ENCODE data around the gene DVL1. TPM values are rescaled to one million over a fixed set of nuclear protein-coding genes. Genes with fewer than 3 reads are reported as not detected.
A peak's percentile ranks its signal among the peaks of the same experiment; 100 is the strongest.

DVL1 gene
- total RNA-seq, 2 experiments from 2014 or later = 33.0 to 34.0 TPM

GRCh38 chr1:1347663-1348419 is 1.4 kb downstream of the DVL1 start:
- Mint-ChIP-seq H3K27ac (peak overlapping the region; percentile 64), H3K9me3 (no peaks in the 10 kb centered on the region), H3K4me3 (peak overlapping the region; percentile 74), H3K27me3 (peaks cover 9% of the 10 kb centered on the region), H3K4me1 (peaks cover 19% of the 10 kb centered on the region), H3K36me3 (ENCODE audit: low read depth) (no peaks in the 10 kb centered on the region)
- DNase-seq = no peak
- ChIA-PET POLR2A (no interaction called here), CTCF (interaction anchor here (0.7 to 2.3 kb wide), 8 partner anchors 21 to 284 kb away, joined by 3 to 9 read pairs (median 4); partner anchors contain the start of gene AURKAIP1)

- peak overlapping the region; percentile 74 for H3K4me3 Mint-ChIP-seq
- ChIA-PET CTCF (interaction anchor here (1.6 to 2.3 kb wide), 3 partner anchors 25 to 225 kb away, joined by 3 to 9 read pairs (median 5); partner anchors contain the start of gene AURKAIP1), POLR2A (no interaction called here)
- H3K27ac Mint-ChIP-seq = no peak overlapping the region
- peaks cover 13% of the 10 kb centered on the region for H3K4me1 Mint-ChIP-seq
- no peaks in the 10 kb centered on the region for H3K36me3 Mint-ChIP-seq (ENCODE audit: low read depth)
- peaks cover 2% of the 10 kb centered on the region for H3K27me3 Mint-ChIP-seq
- DNase-seq = no peak
- no peaks in the 10 kb centered on the region for H3K9me3 Mint-ChIP-seq
Measured at GRCh38 chr1:1347026-1347595, 2.1 kb downstream of the DVL1 start.

DNA sequence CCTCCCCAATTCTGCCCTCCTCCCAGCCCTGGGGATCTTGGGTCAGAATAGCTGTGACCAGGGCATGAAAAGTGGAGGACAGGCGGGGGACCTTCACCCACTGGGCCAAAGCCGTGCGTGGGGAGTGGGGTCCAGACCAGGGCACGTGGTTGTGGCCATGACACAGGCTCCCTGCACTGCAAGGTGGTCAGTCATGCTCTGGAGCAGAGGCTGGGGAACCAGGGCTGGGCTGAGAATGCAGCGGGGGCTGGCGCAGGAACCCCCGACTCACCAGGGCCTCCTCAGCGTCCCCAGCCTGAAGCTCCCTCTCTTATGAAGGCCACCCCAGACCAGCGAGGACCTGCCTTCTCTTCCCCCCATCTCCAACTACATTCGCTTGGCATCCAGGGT is 2.7 kb downstream of the DVL1 start:
- peaks cover 11% of the 10 kb centered on the region for H3K4me1 Mint-ChIP-seq
- no peak overlapping the region for H3K27ac Mint-ChIP-seq
- DNase-seq = no peak
- H3K9me3 Mint-ChIP-seq = no peaks in the 10 kb centered on the region
- ChIA-PET CTCF (interaction anchor here (1.1 to 2.3 kb wide), 4 partner anchors 20 to 224 kb away, joined by 3 to 9 read pairs (median 4); partner anchors contain the start of gene AURKAIP1), POLR2A (no interaction called here)
- no peaks in the 10 kb centered on the region for H3K27me3 Mint-ChIP-seq
- peaks cover 3% of the 10 kb centered on the region for H3K36me3 Mint-ChIP-seq (ENCODE audit: low read depth)
- H3K4me3 Mint-ChIP-seq = peak overlapping the region; percentile 74

- CTCF ChIA-PET = interaction anchor here (1.1 to 1.8 kb wide), 3 partner anchors 19 to 224 kb away, joined by 3 to 5 read pairs (median 3); partner anchors contain the start of gene AURKAIP1
- Mint-ChIP-seq H3K36me3 (ENCODE audit: low read depth) (peaks cover 8% of the 10 kb centered on the region), H3K9me3 (peaks cover 4% of the 10 kb centered on the region), H3K4me1 (peaks cover 11% of the 10 kb centered on the region), H3K4me3 (no peak overlapping the region), H3K27ac (no peak overlapping the region), H3K27me3 (no peaks in the 10 kb centered on the region)
- no peak for DNase-seq
- POLR2A ChIA-PET = no interaction called here
Measured at GRCh38 chr1:1345860-1346500, 3.2 kb downstream of the DVL1 start.

- peaks cover 10% of the 10 kb centered on the region for H3K9me3 Mint-ChIP-seq
- no peaks in the 10 kb centered on the region for H3K27me3 Mint-ChIP-seq
- no peak overlapping the region for H3K4me3 Mint-ChIP-seq
- H3K4me1 Mint-ChIP-seq = peaks cover 11% of the 10 kb centered on the region
- H3K36me3 Mint-ChIP-seq (ENCODE audit: low read depth) = peaks cover 14% of the 10 kb centered on the region
- ChIA-PET CTCF (interaction anchor here (1.1 kb wide), 1 partner anchor 18 kb away, joined by 3 read pairs; no protein-coding TSS in a partner anchor), POLR2A (no interaction called here)
- DNase-seq = no peak
- no peak overlapping the region for H3K27ac Mint-ChIP-seq
Measured at GRCh38 chr1:1345384-1345783, 3.8 kb downstream of the DVL1 start.

DNA sequence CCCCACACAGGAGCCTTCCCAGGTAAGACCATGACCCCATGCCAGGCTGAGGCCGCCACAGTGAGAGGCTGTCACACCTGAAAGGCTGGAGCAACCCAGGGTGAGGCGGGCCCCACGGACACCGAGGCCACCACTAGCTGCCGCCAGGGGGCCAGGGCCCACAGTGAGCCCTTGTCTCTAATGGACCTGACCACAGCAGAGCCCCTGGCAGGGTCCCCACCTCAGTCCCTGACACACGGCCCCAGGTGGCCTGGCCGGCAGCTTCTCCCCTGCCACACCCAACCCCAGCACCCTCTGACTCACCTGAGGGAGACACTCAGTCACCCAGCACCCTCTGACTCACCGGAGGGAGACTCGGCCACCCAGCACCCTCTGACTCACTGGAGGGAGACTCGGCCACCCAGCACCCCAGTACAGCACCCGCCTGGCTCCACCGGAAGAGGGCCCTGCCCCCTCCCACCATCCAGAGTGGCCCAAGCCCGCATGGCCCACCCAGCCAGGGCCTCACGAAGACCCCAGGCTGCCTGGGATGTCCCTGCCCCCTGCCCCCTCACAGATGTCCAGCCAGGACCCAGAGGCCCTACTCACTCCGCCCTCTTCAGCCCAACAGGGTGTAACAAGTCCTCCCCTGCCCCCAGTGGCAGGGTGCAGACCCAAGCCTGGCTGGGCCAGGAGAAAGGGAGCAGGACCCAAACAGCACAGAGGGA is 4.4 kb downstream of the DVL1 start:
- CTCF ChIA-PET = no interaction called here
- no peaks in the 10 kb centered on the region for H3K27me3 Mint-ChIP-seq
- H3K27ac Mint-ChIP-seq = no peak overlapping the region
- H3K4me3 Mint-ChIP-seq = no peak overlapping the region
- DNase-seq = no peak
- H3K9me3 Mint-ChIP-seq = peaks cover 10% of the 10 kb centered on the region
- H3K36me3 Mint-ChIP-seq (ENCODE audit: low read depth) = peaks cover 16% of the 10 kb centered on the region
- POLR2A ChIA-PET = no interaction called here
- H3K4me1 Mint-ChIP-seq = peaks cover 11% of the 10 kb centered on the region

DNA sequence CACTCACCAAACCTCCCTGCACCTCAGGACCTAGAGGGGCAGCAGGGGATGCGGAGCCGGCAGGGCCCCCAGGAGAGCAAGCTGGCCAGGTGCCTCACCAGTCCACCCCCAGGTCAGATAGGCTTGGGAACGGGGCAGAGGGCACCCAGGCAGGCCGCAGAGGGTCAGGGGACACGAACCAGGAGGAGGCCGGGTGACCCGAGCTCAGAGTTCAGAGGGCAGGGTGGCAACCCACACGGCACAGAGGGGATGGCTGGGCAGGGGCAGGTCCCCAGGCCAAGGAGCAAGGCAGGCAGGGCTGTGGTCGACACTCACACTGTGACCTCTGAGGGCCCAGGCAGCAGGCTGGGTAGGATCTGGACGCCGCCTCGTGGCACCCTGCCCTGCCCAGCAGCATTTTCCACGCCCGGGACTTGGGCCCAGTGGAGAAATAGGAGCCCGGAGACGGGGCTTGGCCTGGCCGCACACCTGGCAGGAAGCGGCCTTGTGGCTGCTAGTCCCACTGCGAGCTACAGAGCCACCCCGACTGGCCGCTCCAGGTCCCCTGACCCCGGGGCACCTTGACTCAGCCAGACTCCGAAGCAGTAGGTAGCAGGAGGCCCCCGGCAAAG is 5.3 kb downstream of the DVL1 start:
- no peaks in the 10 kb centered on the region for H3K27me3 Mint-ChIP-seq
- H3K4me1 Mint-ChIP-seq = peaks cover 11% of the 10 kb centered on the region
- H3K9me3 Mint-ChIP-seq = peaks cover 10% of the 10 kb centered on the region
- ChIA-PET CTCF (interaction anchor here (0.7 to 1.1 kb wide), 3 partner anchors 29 to 196 kb away, joined by 3 read pairs; no protein-coding TSS in a partner anchor), POLR2A (no interaction called here)
- no peak for DNase-seq
- H3K27ac Mint-ChIP-seq = no peak overlapping the region
- no peak overlapping the region for H3K4me3 Mint-ChIP-seq
- peaks cover 16% of the 10 kb centered on the region for H3K36me3 Mint-ChIP-seq (ENCODE audit: low read depth)

DNA sequence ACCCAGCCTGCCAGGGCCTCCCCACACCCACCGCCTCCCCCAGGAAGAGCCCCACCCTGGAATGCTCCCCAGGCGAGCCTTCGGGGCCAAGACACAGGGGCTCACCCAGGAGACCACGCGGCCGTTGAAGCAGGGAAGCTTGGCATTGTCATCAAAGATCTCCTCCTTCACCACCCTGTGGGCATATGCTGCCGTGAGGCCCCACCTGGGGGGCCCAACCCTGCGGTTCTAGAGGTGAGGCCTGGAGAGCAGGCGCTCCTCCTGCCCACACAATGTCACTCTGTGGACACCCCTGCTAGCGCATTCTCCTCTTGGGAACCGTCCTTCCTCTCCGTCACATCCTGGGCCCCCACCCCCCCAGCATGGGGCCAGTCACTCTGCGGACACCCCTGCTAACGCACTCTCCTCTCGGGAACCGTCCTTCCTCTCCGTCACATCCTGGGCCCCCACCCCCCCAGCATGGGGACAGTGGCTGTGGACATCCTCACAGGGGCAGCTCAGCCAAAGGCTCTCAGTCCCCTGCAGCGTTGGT is 6.6 kb downstream of the DVL1 start:
- CTCF ChIA-PET = interaction anchor here (0.6 kb wide), 1 partner anchor 167 kb away, joined by 3 read pairs; no protein-coding TSS in a partner anchor
- H3K27ac Mint-ChIP-seq = no peak overlapping the region
- peaks cover 16% of the 10 kb centered on the region for H3K36me3 Mint-ChIP-seq (ENCODE audit: low read depth)
- peaks cover 8% of the 10 kb centered on the region for H3K4me1 Mint-ChIP-seq
- DNase-seq = no peak
- no peaks in the 10 kb centered on the region for H3K27me3 Mint-ChIP-seq
- H3K9me3 Mint-ChIP-seq = peaks cover 10% of the 10 kb centered on the region
- H3K4me3 Mint-ChIP-seq = no peak overlapping the region
- POLR2A ChIA-PET = no interaction called here

GRCh38 chr1:1342061-1342562 is 7.1 kb downstream of the DVL1 start:
- H3K27me3 Mint-ChIP-seq = no peaks in the 10 kb centered on the region
- no peak overlapping the region for H3K27ac Mint-ChIP-seq
- peaks cover 4% of the 10 kb centered on the region for H3K4me1 Mint-ChIP-seq
- no peak for DNase-seq
- H3K36me3 Mint-ChIP-seq (ENCODE audit: low read depth) = peaks cover 16% of the 10 kb centered on the region
- POLR2A ChIA-PET = no interaction called here
- H3K4me3 Mint-ChIP-seq = no peak overlapping the region
- peaks cover 10% of the 10 kb centered on the region for H3K9me3 Mint-ChIP-seq
- CTCF ChIA-PET = interaction anchor here (0.6 to 1.3 kb wide), 2 partner anchors 30 to 167 kb away, joined by 3 read pairs; no protein-coding TSS in a partner anchor

GRCh38 chr1:1341549-1342021 is 7.6 kb downstream of the DVL1 start:
- ChIA-PET POLR2A (no interaction called here), CTCF (interaction anchor here (1.3 kb wide), 1 partner anchor 31 kb away, joined by 3 read pairs; no protein-coding TSS in a partner anchor)
- Mint-ChIP-seq H3K9me3 (peaks cover 10% of the 10 kb centered on the region), H3K36me3 (ENCODE audit: low read depth) (peaks cover 16% of the 10 kb centered on the region), H3K27ac (no peak overlapping the region), H3K4me3 (no peak overlapping the region), H3K4me1 (no peaks in the 10 kb centered on the region), H3K27me3 (no peaks in the 10 kb centered on the region)
- no peak for DNase-seq

DNA sequence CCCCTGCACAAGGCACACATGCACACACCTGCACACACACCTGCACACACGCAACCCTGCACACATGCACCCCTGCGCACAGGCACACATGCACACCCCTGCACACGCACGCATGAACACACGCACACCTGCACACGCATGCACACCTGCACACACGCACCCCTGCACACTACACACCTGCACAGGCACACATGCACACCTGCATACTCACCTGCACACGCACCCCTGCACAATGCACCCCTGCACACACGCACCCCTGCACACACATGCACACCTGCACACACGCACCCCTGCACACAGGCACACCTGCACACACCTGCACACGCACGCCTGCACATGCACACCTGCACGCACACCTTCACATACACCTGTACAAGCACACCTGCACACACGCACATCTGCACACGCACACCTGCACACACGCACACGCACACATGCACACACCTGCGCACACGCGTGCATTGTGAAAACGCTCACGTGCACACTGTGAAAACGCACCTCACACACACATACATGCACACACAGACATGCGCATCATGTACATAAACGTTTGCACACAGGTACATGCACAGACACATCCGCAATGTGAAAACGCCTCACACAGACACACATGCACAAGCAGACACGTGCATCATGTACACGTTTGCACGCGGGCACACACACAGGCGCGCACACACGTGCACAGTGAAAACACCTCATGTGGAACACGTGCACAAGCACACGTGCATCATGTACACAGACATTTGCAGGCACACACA is 8.2 kb downstream of the DVL1 start:
- CTCF ChIA-PET = interaction anchor here (1.3 kb wide), 1 partner anchor 31 kb away, joined by 3 read pairs; no protein-coding TSS in a partner anchor
- POLR2A ChIA-PET = no interaction called here
- Mint-ChIP-seq H3K4me3 (no peak overlapping the region), H3K9me3 (peaks cover 10% of the 10 kb centered on the region), H3K27ac (no peak overlapping the region), H3K4me1 (no peaks in the 10 kb centered on the region), H3K27me3 (no peaks in the 10 kb centered on the region), H3K36me3 (ENCODE audit: low read depth) (peaks cover 16% of the 10 kb centered on the region)
- no peak for DNase-seq

All from activated CD4-positive, alpha-beta T cell treated with anti-CD3 and anti-CD28 coated beads, Interleukin-2, amount 10 ng/mL, durations not matched to agents 7 days and 5 days (primary cell).